ENCODE data around the gene SRBD1. TPM values are rescaled to one million over a fixed set of nuclear protein-coding genes. Genes with fewer than 3 reads are reported as not detected.

SRBD1 gene
- total and polyA plus RNA-seq, 9 donors, result 4.8 to 34.8 (median 15.9) TPM

GRCh38 chr2:45370369-45370768 is 240.7 kb downstream of the SRBD1 start:
- WGBS, 3 donors, result 83 to 86% (median 84%) methylated on average over 2 of the region's 2 CpGs

DNA sequence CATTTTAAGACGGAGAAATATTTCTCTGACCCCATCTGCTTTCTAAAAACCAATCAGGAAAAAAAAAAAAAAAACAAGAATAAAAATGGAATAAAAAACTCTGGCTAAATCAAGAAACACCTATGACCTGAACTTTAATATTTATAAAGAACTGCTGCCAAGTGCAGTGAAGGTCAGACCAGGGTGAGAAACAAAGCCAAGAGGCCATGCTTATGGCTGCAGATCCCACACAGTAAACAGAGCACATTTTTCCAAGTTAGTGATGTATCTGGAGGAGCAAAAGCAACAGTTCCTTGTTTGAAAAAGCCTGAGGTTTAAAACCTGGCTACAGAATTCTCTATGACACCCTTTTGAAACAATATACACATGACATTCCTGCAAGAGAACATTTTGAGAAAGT is 242.3 kb downstream of the SRBD1 start:
- Histone ChIP-seq H3K9me3 (no peaks in the 10 kb centered on the region), H3K27me3 (no peaks in the 10 kb centered on the region), H3K27ac (no peak overlapping the region), H3K36me3 (no peaks in the 10 kb centered on the region), H3K4me3 (no peak overlapping the region), H3K4me1 (ENCODE audit: insufficient read depth) (no peaks in the 10 kb centered on the region)
- intact Hi-C loops (cut with DNase I), result no loop called here
- no peak for TF ChIP-seq POLR2A (IDR thresholded peaks at IDR 0.05)
- no peak for TF ChIP-seq EP300 (IDR thresholded peaks at IDR 0.05)
- TF ChIP-seq, protein P1, sequence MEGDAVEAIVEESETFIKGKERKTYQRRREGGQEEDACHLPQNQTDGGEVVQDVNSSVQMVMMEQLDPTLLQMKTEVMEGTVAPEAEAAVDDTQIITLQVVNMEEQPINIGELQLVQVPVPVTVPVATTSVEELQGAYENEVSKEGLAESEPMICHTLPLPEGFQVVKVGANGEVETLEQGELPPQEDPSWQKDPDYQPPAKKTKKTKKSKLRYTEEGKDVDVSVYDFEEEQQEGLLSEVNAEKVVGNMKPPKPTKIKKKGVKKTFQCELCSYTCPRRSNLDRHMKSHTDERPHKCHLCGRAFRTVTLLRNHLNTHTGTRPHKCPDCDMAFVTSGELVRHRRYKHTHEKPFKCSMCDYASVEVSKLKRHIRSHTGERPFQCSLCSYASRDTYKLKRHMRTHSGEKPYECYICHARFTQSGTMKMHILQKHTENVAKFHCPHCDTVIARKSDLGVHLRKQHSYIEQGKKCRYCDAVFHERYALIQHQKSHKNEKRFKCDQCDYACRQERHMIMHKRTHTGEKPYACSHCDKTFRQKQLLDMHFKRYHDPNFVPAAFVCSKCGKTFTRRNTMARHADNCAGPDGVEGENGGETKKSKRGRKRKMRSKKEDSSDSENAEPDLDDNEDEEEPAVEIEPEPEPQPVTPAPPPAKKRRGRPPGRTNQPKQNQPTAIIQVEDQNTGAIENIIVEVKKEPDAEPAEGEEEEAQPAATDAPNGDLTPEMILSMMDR (IDR thresholded peaks at IDR 0.05), result no peak
- DNase-seq, result no peak
- WGBS, 3 donors, result 29 to 60% (median 32%) methylated on average over 1 of the region's 1 CpG

More at GRCh38 chr2:45370369-45370768, 240.7 kb downstream of the SRBD1 start:
- TF ChIP-seq, protein P1 (IDR thresholded peaks at IDR 0.05), result no peak
- TF ChIP-seq POLR2A (IDR thresholded peaks at IDR 0.05) (no peak), EP300 (IDR thresholded peaks at IDR 0.05) (no peak)
- Histone ChIP-seq H3K4me3 (no peak overlapping the region), H3K9me3 (no peaks in the 10 kb centered on the region), H3K27me3 (no peaks in the 10 kb centered on the region), H3K36me3 (no peaks in the 10 kb centered on the region), H3K27ac (no peak overlapping the region), H3K4me1 (ENCODE audit: insufficient read depth) (no peaks in the 10 kb centered on the region)
- intact Hi-C loops (cut with DNase I), result no loop called here
- DNase-seq, result no peak

GRCh38 chr2:45361666-45362065 is 249.4 kb downstream of the SRBD1 start:
- DNase-seq, result no peak
- 62 to 77% (median 64%) methylated on average over 2 of the region's 2 CpGs for WGBS, 3 donors
- Histone ChIP-seq H3K36me3 (no peaks in the 10 kb centered on the region), H3K27ac (no peak overlapping the region), H3K4me3 (no peak overlapping the region), H3K9me3 (no peaks in the 10 kb centered on the region), H3K4me1 (ENCODE audit: insufficient read depth) (no peaks in the 10 kb centered on the region), H3K27me3 (no peaks in the 10 kb centered on the region)
- TF ChIP-seq POLR2A (IDR thresholded peaks at IDR 0.05) (no peak), EP300 (IDR thresholded peaks at IDR 0.05) (no peak)
- TF ChIP-seq, protein P1 (IDR thresholded peaks at IDR 0.05), result no peak
- intact Hi-C loops (cut with DNase I), result no loop called here

DNA sequence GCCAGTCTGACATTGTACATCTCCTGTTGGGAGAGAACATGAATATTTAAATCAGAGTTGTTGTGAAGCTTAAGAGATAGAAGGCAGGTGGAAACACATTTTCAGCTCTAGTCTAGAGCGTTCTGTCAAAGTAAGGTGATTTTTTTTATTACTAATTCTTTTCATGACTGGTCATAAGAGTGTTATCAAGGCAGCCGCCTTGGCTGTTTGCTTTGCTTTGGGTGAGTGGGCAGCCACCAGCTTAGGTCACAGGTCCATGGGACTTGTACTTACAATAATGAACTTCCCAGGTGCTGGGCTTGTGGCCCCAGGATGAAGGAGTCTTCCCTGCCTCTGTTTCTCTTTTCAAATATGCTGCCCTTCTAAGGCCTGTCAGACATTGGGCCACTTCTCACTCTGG is 256.3 kb downstream of the SRBD1 start:
- TF ChIP-seq, protein P1 (IDR thresholded peaks at IDR 0.05), result no peak
- TF ChIP-seq POLR2A (IDR thresholded peaks at IDR 0.05) (no peak), EP300 (IDR thresholded peaks at IDR 0.05) (no peak)
- H3K27me3 ChIP-seq, result no peaks in the 10 kb centered on the region
- no peak overlapping the region for H3K4me3 ChIP-seq
- no peak for DNase-seq
- H3K4me1 ChIP-seq (ENCODE audit: insufficient read depth), result no peaks in the 10 kb centered on the region
- 89 to 94% (median 92%) methylated on average over 2 of the region's 2 CpGs for WGBS, 3 donors
- no peaks in the 10 kb centered on the region for H3K36me3 ChIP-seq
- intact Hi-C loops (cut with DNase I), result no loop called here
- no peaks in the 10 kb centered on the region for H3K9me3 ChIP-seq
- H3K27ac ChIP-seq, result no peak overlapping the region
